ENCODE measurements around the gene MAT2B.

MAT2B gene

DNA sequence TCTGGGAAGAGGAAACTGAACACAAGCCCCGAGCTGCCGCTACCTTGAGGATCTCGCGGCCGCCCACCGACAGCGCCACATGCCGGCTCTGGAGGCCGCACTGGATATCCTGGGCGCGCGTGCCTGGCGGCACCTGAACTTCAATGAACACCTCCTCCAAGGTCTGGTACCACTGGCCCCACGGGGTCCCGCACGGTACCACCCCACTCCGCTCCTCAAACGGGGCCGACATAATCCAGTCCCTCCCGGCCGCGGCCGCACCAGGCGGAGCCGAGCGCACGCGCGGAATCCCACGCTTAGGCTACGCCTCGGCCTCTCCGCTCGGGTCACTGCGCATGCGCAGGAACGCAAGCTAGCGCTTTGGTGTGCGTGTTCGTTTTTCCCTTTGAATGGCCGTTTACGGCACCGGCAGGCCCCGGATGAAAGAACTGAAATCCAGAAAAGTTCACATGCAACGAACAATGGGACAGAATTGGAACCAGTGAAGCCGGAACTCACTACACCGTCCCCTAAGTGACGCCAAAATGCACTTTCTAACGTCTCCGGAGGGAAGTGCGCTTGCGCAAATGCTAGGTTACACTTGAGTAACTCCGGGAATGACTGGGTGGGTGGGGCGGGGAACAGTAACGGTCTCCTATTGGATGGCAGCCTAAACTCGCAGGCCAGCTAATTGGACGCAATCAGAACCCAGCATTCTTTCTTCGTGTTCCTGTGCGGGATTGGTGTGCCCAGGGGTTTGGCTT is 45.4 kb upstream of the MAT2B start, which contains the start of gene NUDCD2 (continued):
- TF ChIP-seq, protein P1, sequence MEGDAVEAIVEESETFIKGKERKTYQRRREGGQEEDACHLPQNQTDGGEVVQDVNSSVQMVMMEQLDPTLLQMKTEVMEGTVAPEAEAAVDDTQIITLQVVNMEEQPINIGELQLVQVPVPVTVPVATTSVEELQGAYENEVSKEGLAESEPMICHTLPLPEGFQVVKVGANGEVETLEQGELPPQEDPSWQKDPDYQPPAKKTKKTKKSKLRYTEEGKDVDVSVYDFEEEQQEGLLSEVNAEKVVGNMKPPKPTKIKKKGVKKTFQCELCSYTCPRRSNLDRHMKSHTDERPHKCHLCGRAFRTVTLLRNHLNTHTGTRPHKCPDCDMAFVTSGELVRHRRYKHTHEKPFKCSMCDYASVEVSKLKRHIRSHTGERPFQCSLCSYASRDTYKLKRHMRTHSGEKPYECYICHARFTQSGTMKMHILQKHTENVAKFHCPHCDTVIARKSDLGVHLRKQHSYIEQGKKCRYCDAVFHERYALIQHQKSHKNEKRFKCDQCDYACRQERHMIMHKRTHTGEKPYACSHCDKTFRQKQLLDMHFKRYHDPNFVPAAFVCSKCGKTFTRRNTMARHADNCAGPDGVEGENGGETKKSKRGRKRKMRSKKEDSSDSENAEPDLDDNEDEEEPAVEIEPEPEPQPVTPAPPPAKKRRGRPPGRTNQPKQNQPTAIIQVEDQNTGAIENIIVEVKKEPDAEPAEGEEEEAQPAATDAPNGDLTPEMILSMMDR (tag by site-specific recombination; IDR thresholded peaks at IDR 0.05) = peak; percentile 89
- no peak for TF ChIP-seq ZNF677 (tag by site-specific recombination; IDR thresholded peaks at IDR 0.05)
- TF ChIP-seq ZNF768 (tag by site-specific recombination; IDR thresholded peaks at IDR 0.05) = no peak
- TF ChIP-seq PRDM1 (tag by site-specific recombination; IDR thresholded peaks at IDR 0.05) = 0 out of 2 replicates have a peak, but pooled peaks have one; percentile 39
- no peak for TF ChIP-seq RBAK (tag by site-specific recombination; IDR thresholded peaks at IDR 0.05)
- no peak for TF ChIP-seq SCRT1 (tag by site-specific recombination; IDR thresholded peaks at IDR 0.05; ENCODE audit: borderline replicate concordance)
- no peak for TF ChIP-seq ZBTB7A (tag by site-specific recombination; IDR thresholded peaks at IDR 0.05; ENCODE audit: low read depth)
- TF ChIP-seq, protein P2, sequence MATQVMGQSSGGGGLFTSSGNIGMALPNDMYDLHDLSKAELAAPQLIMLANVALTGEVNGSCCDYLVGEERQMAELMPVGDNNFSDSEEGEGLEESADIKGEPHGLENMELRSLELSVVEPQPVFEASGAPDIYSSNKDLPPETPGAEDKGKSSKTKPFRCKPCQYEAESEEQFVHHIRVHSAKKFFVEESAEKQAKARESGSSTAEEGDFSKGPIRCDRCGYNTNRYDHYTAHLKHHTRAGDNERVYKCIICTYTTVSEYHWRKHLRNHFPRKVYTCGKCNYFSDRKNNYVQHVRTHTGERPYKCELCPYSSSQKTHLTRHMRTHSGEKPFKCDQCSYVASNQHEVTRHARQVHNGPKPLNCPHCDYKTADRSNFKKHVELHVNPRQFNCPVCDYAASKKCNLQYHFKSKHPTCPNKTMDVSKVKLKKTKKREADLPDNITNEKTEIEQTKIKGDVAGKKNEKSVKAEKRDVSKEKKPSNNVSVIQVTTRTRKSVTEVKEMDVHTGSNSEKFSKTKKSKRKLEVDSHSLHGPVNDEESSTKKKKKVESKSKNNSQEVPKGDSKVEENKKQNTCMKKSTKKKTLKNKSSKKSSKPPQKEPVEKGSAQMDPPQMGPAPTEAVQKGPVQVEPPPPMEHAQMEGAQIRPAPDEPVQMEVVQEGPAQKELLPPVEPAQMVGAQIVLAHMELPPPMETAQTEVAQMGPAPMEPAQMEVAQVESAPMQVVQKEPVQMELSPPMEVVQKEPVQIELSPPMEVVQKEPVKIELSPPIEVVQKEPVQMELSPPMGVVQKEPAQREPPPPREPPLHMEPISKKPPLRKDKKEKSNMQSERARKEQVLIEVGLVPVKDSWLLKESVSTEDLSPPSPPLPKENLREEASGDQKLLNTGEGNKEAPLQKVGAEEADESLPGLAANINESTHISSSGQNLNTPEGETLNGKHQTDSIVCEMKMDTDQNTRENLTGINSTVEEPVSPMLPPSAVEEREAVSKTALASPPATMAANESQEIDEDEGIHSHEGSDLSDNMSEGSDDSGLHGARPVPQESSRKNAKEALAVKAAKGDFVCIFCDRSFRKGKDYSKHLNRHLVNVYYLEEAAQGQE (tag by site-specific recombination; IDR thresholded peaks at IDR 0.05) = no peak; the same call in 1 of the 2 replicates
- no peak for TF ChIP-seq ZNF133 (tag by site-specific recombination; IDR thresholded peaks at IDR 0.05)
- TF ChIP-seq ZNF211 (tag by site-specific recombination; IDR thresholded peaks at IDR 0.05; ENCODE audit: low read depth) = no peak
- TF ChIP-seq, protein P3, sequence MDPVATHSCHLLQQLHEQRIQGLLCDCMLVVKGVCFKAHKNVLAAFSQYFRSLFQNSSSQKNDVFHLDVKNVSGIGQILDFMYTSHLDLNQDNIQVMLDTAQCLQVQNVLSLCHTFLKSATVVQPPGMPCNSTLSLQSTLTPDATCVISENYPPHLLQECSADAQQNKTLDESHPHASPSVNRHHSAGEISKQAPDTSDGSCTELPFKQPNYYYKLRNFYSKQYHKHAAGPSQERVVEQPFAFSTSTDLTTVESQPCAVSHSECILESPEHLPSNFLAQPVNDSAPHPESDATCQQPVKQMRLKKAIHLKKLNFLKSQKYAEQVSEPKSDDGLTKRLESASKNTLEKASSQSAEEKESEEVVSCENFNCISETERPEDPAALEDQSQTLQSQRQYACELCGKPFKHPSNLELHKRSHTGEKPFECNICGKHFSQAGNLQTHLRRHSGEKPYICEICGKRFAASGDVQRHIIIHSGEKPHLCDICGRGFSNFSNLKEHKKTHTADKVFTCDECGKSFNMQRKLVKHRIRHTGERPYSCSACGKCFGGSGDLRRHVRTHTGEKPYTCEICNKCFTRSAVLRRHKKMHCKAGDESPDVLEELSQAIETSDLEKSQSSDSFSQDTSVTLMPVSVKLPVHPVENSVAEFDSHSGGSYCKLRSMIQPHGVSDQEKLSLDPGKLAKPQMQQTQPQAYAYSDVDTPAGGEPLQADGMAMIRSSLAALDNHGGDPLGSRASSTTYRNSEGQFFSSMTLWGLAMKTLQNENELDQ (tag by site-specific recombination; IDR thresholded peaks at IDR 0.05; ENCODE audit: low read depth) = no peak
- no peak for TF ChIP-seq ZNF248 (tag by site-specific recombination; IDR thresholded peaks at IDR 0.05)
- TF ChIP-seq, protein P4, sequence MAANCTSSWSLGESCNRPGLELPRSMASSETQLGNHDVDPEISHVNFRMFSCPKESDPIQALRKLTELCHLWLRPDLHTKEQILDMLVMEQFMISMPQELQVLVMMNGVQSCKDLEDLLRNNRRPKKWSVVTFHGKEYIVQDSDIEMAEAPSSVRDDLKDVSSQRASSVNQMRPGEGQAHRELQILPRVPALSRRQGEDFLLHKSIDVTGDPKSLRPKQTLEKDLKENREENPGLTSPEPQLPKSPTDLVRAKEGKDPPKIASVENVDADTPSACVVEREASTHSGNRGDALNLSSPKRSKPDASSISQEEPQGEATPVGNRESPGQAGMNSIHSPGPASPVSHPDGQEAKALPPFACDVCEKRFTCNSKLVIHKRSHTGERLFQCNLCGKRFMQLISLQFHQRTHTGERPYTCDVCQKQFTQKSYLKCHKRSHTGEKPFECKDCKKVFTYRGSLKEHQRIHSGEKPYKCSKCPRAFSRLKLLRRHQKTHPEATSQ (tag by site-specific recombination; IDR thresholded peaks at IDR 0.05) = peak; percentile 56; the same call in 1 of the 2 replicates
- no peak for TF ChIP-seq ZFP41 (tag by site-specific recombination; IDR thresholded peaks at IDR 0.05; ENCODE audit: borderline replicate concordance)
- TF ChIP-seq ZNF707 (tag by site-specific recombination; IDR thresholded peaks at IDR 0.05) = no peak
- TF ChIP-seq ZNF394 (tag by site-specific recombination; IDR thresholded peaks at IDR 0.05; ENCODE audit: borderline replicate concordance) = 0 out of 2 replicates have a peak, but pooled peaks have one; percentile 48
- TF ChIP-seq, protein P5, sequence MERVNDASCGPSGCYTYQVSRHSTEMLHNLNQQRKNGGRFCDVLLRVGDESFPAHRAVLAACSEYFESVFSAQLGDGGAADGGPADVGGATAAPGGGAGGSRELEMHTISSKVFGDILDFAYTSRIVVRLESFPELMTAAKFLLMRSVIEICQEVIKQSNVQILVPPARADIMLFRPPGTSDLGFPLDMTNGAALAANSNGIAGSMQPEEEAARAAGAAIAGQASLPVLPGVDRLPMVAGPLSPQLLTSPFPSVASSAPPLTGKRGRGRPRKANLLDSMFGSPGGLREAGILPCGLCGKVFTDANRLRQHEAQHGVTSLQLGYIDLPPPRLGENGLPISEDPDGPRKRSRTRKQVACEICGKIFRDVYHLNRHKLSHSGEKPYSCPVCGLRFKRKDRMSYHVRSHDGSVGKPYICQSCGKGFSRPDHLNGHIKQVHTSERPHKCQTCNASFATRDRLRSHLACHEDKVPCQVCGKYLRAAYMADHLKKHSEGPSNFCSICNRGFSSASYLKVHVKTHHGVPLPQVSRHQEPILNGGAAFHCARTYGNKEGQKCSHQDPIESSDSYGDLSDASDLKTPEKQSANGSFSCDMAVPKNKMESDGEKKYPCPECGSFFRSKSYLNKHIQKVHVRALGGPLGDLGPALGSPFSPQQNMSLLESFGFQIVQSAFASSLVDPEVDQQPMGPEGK (tag by site-specific recombination; IDR thresholded peaks at IDR 0.05) = peak; percentile 67
- TF ChIP-seq OSR2 (tag by site-specific recombination; IDR thresholded peaks at IDR 0.05) = no peak
- TF ChIP-seq, protein P6, sequence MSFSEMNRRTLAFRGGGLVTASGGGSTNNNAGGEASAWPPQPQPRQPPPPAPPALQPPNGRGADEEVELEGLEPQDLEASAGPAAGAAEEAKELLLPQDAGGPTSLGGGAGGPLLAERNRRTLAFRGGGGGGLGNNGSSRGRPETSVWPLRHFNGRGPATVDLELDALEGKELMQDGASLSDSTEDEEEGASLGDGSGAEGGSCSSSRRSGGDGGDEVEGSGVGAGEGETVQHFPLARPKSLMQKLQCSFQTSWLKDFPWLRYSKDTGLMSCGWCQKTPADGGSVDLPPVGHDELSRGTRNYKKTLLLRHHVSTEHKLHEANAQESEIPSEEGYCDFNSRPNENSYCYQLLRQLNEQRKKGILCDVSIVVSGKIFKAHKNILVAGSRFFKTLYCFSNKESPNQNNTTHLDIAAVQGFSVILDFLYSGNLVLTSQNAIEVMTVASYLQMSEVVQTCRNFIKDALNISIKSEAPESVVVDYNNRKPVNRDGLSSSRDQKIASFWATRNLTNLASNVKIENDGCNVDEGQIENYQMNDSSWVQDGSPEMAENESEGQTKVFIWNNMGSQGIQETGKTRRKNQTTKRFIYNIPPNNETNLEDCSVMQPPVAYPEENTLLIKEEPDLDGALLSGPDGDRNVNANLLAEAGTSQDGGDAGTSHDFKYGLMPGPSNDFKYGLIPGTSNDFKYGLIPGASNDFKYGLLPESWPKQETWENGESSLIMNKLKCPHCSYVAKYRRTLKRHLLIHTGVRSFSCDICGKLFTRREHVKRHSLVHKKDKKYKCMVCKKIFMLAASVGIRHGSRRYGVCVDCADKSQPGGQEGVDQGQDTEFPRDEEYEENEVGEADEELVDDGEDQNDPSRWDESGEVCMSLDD (tag by site-specific recombination; IDR thresholded peaks at IDR 0.05) = no peak; the same call in 1 of the 2 replicates
- no peak for TF ChIP-seq ZNF341 (tag by site-specific recombination; IDR thresholded peaks at IDR 0.05; ENCODE audit: low read depth)
- TF ChIP-seq, protein P7, sequence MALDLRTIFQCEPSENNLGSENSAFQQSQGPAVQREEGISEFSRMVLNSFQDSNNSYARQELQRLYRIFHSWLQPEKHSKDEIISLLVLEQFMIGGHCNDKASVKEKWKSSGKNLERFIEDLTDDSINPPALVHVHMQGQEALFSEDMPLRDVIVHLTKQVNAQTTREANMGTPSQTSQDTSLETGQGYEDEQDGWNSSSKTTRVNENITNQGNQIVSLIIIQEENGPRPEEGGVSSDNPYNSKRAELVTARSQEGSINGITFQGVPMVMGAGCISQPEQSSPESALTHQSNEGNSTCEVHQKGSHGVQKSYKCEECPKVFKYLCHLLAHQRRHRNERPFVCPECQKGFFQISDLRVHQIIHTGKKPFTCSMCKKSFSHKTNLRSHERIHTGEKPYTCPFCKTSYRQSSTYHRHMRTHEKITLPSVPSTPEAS (tag by site-specific recombination; IDR thresholded peaks at IDR 0.05) = no peak
- no peak for TF ChIP-seq ZNF548 (tag by site-specific recombination; IDR thresholded peaks at IDR 0.05)
- TF ChIP-seq ZNF138 (tag by site-specific recombination; IDR thresholded peaks at IDR 0.05; ENCODE audit: borderline replicate concordance) = no peak
